CD4-positive, alpha-beta T cell (primary cell): ENCODE data around the gene TUBB1. TPM values are rescaled to one million over a fixed set of nuclear protein-coding genes. Genes with fewer than 3 reads are reported as not detected.

Experiments
- ATAC-seq: fragments of 200-7000 bp; cut with Tn5 transposase; one replicate; pipeline ENCODE4 v1.10.0; 2022; ENCODE audit warnings: mild to moderate bottlenecking; ENCODE audit not compliant: poor library complexity
- CTCF ChIA-PET: fragments of 350-600 bp; sonication (Branson Sonifier 250); formaldehyde crosslinking; loops from one replicate; lab custom pipeline; 2021; ENCODE audit warnings: antibody characterized with exemption, inconsistent platforms; lab: Charles Lee
- POLR2A ChIA-PET: fragments of 350-600 bp; sonication (Branson Sonifier 250); formaldehyde crosslinking; loops from one replicate; lab custom pipeline; 2021; ENCODE audit warnings: antibody characterized with exemption, inconsistent platforms; lab: Charles Lee
- DNase-seq, 14 experiments: peaks; one replicate each; pipeline ENCODE4 v3.0.0-alpha.2; 2013 to 2020; ENCODE audit warnings: mixed read lengths in 2 of 14
- H3K27ac ChIP-seq, 2 donors: one replicate each; pipeline versions ENCODE4 v1.5.1 to v1.7.0; 2013; ENCODE audit warnings: low read length in 2 of 2, low read depth in 1 of 2, mild to moderate bottlenecking in 1 of 2
- H3K27me3 ChIP-seq, 2 experiments: 1 replicate in 1 of 2; 2 replicates in 1 of 2; pipeline versions ENCODE4 v1.6.1 to v1.7.0; 2013; ENCODE audit warnings: low read length in 2 of 2, control low read depth in 1 of 2, mild to moderate bottlenecking in 1 of 2, moderate library complexity in 1 of 2; ENCODE audit not compliant: insufficient read depth in 2 of 2, control insufficient read depth in 1 of 2
- H3K36me3 ChIP-seq: one replicate; pipeline ENCODE4 v1.6.1; 2013; ENCODE audit warnings: low read length, control low read depth; ENCODE audit not compliant: insufficient read depth
- H3K4me1 ChIP-seq: one replicate; pipeline ENCODE4 v1.6.1; 2013; ENCODE audit warnings: low read length, control low read depth; ENCODE audit not compliant: insufficient read depth
- H3K4me3 ChIP-seq: one replicate; pipeline ENCODE4 v1.5.1; 2013; ENCODE audit warnings: mild to moderate bottlenecking, low read length, moderate library complexity
- H3K9me3 ChIP-seq, 2 experiments: 1 replicate in 1 of 2; 2 replicates in 1 of 2; pipeline versions ENCODE4 v1.6.1 to v1.7.0; 2013; ENCODE audit warnings: low read length in 2 of 2, mild to moderate bottlenecking in 2 of 2, control low read depth in 1 of 2, moderate library complexity in 1 of 2; ENCODE audit not compliant: control insufficient read depth in 1 of 2, insufficient read depth in 1 of 2
- H3K27ac Mint-ChIP-seq: one replicate; pipeline ENCODE4 v1.8.0; 2020; ENCODE audit warnings: mixed read lengths
- H3K27me3 Mint-ChIP-seq: one replicate; pipeline ENCODE4 v1.8.0; 2021; ENCODE audit warnings: mixed read lengths
- H3K36me3 Mint-ChIP-seq: one replicate; pipeline ENCODE4 v1.8.0; 2021; ENCODE audit warnings: low read depth, mixed read lengths
- H3K4me1 Mint-ChIP-seq: one replicate; pipeline ENCODE4 v1.8.0; 2021; ENCODE audit warnings: low read depth, mixed read lengths
- H3K4me3 Mint-ChIP-seq: one replicate; pipeline ENCODE4 v1.8.0; 2020; ENCODE audit warnings: mild to moderate bottlenecking, mixed read lengths
- H3K9me3 Mint-ChIP-seq: one replicate; pipeline ENCODE4 v1.8.0; 2020; ENCODE audit warnings: mixed read lengths
- intact Hi-C, 2 experiments: fragments of 100-400 bp; cut with DNase I in 1 of 2; cut with micrococcal nuclease in 1 of 2; formaldehyde crosslinking; loops; one replicate each; pipeline versions ENCODE4 v1.15.1 to v1.9.0; 2023 to 2025; cut with DNase I, micrococcal nuclease
- total RNA-seq, 174 experiments: library from RNA in 2 of 174; stranded (reverse) in 2 of 174; gene quantifications; one replicate each; pipeline ENCODE4 v1.2.3 and lab custom pipeline; 2021 to 2026
- TF ChIP-seq, protein P1 (sequence below): fragments of 200-600 bp; IDR thresholded peaks from one replicate; pipeline ENCODE4 v1.8.0; 2022; ENCODE audit warnings: antibody characterized with exemption, mild to moderate bottlenecking

Gene TUBB1
- total RNA-seq, 2 experiments from 2014 or later, result 0.11 to 0.17 TPM

DNA sequence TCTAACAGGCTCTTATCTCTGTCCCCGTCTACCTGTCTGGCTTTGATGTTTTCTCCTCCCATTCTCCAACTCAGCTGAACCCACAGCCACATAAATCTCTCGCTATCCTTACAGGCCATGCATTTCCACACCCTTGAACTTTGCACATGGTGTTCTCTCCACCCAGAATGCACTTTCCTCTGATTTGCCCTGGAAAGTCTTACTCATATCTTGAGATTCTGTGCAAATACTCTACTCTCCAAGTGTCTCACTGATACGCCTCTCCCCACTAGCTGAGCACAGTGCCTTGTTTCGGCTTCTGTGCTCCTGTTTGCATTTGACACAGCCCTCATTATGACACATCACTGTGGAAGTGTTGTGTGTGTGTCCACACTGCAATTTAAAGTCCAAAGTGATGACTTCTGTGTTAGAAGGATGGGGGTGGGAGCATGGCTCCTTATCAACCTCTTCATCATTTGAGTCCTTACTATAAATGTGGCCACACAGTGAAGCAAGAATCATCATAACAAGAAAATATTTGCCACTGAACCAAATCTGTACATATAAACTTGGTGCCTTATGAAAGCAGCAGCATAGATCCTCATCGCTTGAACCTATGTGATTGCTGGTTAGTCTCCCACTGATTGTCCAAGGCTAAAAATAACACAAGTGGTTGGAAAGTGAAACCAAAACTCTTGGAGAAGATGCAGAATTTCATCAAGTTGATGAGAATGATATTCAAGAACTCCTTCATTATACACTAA is 28.9 kb downstream of the TUBB1 start:
- Histone ChIP-seq H3K4me3 (no peak overlapping the region), H3K36me3 (no peaks in the 10 kb centered on the region), H3K27me3 (peaks cover 7% of the 10 kb centered on the region in 2 experiments), H3K9me3 (no peaks in the 10 kb centered on the region), H3K27ac (no peak overlapping the region), H3K4me1 (peaks cover 13% of the 10 kb centered on the region)
- Mint-ChIP-seq H3K4me3 (peak overlapping the region; percentile 8), H3K4me1 (peaks cover 20% of the 10 kb centered on the region), H3K9me3 (no peaks in the 10 kb centered on the region), H3K36me3 (peaks cover 5% of the 10 kb centered on the region), H3K27me3 (peaks cover 18% of the 10 kb centered on the region), H3K27ac (no peak overlapping the region)
- TF ChIP-seq, protein P1, sequence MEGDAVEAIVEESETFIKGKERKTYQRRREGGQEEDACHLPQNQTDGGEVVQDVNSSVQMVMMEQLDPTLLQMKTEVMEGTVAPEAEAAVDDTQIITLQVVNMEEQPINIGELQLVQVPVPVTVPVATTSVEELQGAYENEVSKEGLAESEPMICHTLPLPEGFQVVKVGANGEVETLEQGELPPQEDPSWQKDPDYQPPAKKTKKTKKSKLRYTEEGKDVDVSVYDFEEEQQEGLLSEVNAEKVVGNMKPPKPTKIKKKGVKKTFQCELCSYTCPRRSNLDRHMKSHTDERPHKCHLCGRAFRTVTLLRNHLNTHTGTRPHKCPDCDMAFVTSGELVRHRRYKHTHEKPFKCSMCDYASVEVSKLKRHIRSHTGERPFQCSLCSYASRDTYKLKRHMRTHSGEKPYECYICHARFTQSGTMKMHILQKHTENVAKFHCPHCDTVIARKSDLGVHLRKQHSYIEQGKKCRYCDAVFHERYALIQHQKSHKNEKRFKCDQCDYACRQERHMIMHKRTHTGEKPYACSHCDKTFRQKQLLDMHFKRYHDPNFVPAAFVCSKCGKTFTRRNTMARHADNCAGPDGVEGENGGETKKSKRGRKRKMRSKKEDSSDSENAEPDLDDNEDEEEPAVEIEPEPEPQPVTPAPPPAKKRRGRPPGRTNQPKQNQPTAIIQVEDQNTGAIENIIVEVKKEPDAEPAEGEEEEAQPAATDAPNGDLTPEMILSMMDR, result no peak
- POLR2A ChIA-PET, result no interaction called here
- intact Hi-C loops, result loop anchor here in 1 of 2 experiments (10.0 kb wide), 1 partner anchor 743 kb away; the partner anchor contains the start of gene RAB22A
- no peak for DNase-seq
- no peak for ATAC-seq
- CTCF ChIA-PET, result interaction anchor here (1.3 kb wide), 1 partner anchor 159 kb away, joined by 3 read pairs; no protein-coding TSS in a partner anchor

DNA sequence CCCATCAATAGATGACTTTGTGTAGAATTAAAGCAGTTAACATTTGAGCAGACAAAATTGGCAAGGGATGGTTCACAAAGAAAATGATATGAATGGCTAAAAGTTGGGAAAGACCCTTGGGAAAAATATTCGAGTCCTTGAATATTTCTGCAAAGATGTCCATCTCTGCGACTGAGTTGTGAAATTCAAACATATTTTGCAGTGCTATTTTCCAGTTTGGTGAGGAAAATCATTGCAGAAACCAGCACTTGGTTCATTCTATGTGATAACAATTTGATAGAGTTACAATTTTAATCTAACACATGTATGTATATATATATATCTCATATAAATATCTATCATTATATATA is 29.4 kb downstream of the TUBB1 start:
- H3K9me3 Mint-ChIP-seq, result no peaks in the 10 kb centered on the region
- Histone ChIP-seq H3K27me3 (peaks cover 7% of the 10 kb centered on the region in 2 experiments), H3K4me3 (no peak overlapping the region), H3K9me3 (no peaks in the 10 kb centered on the region), H3K27ac (no peak overlapping the region), H3K36me3 (no peaks in the 10 kb centered on the region), H3K4me1 (peaks cover 7% of the 10 kb centered on the region)
- TF ChIP-seq, protein P1, result no peak
- ATAC-seq (no peak), DNase-seq (no peak)
- H3K4me3 Mint-ChIP-seq, result no peak overlapping the region
- H3K27me3 Mint-ChIP-seq, result peaks cover 21% of the 10 kb centered on the region
- no peaks in the 10 kb centered on the region for H3K36me3 Mint-ChIP-seq
- intact Hi-C loops, result loop anchor here in 1 of 2 experiments (10.0 kb wide), 1 partner anchor 744 kb away; the partner anchor contains the start of gene RAB22A
- H3K27ac Mint-ChIP-seq, result no peak overlapping the region
- ChIA-PET CTCF (no interaction called here), POLR2A (no interaction called here)
- H3K4me1 Mint-ChIP-seq, result peaks cover 14% of the 10 kb centered on the region

DNA sequence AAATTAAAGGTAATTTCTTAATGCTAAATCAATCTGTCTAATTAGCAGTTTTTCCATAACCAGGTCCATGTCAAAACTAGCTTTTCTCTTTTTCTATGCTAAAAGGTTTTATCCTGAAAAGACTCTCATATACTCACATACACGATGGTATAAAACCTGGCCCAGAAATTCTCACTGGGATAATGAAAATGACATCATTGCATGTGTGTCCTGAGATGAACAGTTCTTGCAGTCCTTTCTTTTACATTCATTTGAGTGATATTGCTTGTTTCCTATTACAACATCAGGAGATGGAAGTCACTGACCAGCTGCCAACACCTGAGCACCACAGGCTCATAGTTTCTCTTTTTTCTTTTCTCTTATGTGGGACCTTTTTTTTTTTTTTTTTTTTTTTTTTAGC is 31.2 kb downstream of the TUBB1 start:
- no peak for ATAC-seq
- POLR2A ChIA-PET, result interaction anchor here (4.3 kb wide), 1 partner anchor 18 kb away, joined by 12 read pairs; the partner anchor contains the start of gene ATP5F1E

More for the DNA sequence above, 31.2 kb downstream of the TUBB1 start:
- H3K4me3 ChIP-seq, result no peak overlapping the region
- no peaks in the 10 kb centered on the region for H3K36me3 ChIP-seq
- Mint-ChIP-seq H3K27ac (no peak overlapping the region), H3K4me3 (no peak overlapping the region), H3K36me3 (no peaks in the 10 kb centered on the region), H3K27me3 (peaks cover 30% of the 10 kb centered on the region), H3K9me3 (no peaks in the 10 kb centered on the region), H3K4me1 (peaks cover 6% of the 10 kb centered on the region)
- CTCF ChIA-PET, result interaction anchor here (0.9 to 1.3 kb wide), 2 partner anchors 9 to 399 kb away, joined by 5 read pairs; partner anchors contain the start of gene STX16
- TF ChIP-seq, protein P1, result no peak
- DNase-seq, result no peak
- H3K4me1 ChIP-seq, result peaks cover 4% of the 10 kb centered on the region
- H3K27ac ChIP-seq, result no peak overlapping the region
- H3K27me3 ChIP-seq, result peaks cover 7% of the 10 kb centered on the region in 2 experiments
- H3K9me3 ChIP-seq, result no peaks in the 10 kb centered on the region
- intact Hi-C loops, result no loop called here
